GM18873 (cell line): Measurements from ENCODE around the gene TRAM2.
"Not testable (repeated sequence)": the region's sequence is repeated elsewhere in the genome, so short reads cannot be mapped to it uniquely, and the experiment has no call there.

Experiments
- ATAC-seq: cut with Tn5 transposase; IDR thresholded peaks from one replicate; pipeline ENCODE4 v1.9.1; 2021; ENCODE audit warnings: mild to moderate bottlenecking, moderate library complexity, moderate number of reproducible peaks; ENCODE audit not compliant: unreplicated experiment, low FRiP score

TRAM2 gene

DNA sequence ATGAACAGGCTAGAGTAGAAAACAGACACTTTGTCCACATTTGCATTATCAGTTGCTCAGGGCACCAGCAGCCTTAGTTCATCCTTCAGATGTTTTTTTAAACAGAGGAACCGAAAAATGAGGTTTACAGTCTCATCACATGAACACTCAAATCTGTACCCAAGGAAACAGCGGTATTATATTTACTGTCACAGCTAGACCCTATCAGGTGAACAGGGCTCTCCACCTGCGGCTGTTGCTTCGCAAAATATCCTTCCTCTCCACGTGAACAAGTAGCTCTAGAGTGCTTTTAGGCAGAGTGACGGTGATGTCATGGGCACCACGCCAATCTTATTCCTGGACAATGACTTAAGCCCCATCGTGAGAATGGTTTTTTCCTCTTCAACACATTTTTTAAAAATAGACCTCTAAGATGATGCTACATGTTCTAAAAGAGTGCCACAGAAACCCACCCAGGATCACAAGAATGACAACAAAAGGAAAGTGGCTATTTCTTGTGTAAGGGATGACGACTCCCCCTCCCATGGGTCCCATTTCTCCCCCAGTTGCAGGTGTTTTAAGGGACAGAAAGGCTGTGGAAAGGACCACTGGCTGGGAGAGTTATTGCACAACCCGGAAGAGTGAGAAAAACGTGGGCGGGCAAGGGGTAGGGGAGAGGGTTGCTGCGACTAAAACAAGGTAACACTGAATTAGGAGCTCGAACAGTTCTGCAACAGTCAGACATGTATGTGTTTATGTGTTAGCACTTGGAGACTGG is 79.0 kb downstream of the TRAM2 start:
- ATAC-seq: peak; percentile 81

DNA sequence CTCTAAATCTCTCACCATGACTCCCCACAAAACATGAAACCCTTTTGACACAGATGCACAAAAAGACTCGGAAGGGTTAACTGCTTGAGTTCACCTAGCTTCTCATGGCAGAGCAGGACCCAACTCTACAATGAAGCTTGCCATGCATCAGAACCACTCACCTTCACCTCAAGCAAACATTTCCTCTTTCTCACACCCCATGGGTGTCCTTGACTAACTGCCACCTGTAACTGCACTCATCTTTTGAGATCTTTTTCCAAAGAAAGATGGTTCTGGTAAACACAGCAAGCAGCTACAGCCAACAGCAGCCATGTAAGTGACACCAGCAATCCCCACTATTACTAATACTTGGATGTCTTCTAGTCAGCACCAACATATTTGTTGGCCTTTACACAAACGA is 80.2 kb downstream of the TRAM2 start:
- no peak for ATAC-seq

DNA sequence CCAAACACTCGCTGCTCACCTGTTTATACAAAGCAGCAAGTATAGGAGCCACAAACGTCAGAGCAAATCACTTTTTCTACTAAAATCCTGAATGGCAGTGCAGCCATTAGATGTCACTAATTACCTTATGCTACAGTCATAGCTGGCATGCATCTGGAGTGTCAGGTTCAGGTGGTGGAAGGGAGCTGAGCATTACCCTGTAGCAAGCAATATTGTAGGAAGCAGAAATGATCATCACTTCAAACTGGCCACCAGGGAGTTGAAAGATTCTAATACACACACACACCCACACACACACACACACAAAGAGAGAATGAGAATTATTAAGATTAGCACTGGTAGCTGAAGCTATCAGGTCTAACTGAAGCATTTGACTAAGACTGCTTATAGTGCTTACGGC is 80.9 kb downstream of the TRAM2 start:
- no peak for ATAC-seq

DNA sequence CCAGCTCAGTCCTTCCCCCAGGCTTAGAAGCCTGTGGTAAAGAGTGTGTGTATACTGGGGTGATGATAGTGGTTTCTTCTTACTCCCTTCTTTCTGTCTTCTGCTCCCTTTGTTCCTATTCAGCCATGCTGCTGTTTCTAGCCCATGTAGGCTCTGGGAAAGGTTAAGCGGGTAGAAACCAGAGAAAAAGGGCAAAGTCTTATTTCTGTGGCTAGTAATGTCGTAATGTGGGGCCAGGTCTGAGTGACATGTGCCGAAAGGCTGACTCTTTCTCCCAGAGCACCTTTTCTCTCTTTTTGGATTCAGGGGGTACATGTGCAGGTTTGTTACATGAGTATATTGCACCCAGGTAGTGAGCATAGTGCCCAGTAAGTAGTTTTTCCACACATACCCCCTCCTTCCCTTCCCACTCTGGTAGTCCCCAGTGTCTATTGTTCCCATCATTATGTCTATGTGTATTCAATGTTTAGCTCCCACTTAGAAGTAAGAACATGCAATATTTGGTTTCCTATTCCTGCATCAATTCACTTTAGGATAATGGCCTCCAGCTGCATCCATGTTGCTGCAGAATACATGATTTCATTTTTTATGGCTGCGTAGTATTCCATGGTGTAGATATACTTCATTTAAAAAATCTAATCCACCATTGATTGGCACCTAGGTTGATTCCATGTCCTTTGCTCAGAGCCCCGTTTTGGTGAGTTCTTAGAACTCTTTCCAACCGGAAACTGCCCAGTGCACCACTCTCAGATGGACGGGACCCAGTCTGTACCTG is 82.4 kb downstream of the TRAM2 start:
- ATAC-seq: no peak

DNA sequence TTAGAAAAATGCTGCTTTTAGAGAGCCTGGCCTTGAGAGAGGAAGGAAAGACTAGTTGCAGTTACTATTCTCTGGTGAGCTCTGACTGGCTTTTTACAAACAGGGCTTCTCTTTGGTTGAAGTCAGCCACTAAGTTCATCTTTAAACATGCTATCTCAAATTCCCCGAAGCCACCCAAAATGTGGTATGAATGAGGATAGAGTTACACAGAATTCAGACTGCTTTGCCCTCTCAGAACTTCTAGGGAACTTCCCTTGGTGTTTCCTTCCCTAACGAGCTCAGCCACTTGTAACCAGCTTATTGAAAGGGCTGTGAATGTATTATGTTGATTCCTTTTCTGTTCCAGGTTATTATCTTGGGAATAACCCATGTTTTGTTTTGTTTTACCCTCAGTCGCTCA is 83.2 kb downstream of the TRAM2 start:
- ATAC-seq: no peak

DNA sequence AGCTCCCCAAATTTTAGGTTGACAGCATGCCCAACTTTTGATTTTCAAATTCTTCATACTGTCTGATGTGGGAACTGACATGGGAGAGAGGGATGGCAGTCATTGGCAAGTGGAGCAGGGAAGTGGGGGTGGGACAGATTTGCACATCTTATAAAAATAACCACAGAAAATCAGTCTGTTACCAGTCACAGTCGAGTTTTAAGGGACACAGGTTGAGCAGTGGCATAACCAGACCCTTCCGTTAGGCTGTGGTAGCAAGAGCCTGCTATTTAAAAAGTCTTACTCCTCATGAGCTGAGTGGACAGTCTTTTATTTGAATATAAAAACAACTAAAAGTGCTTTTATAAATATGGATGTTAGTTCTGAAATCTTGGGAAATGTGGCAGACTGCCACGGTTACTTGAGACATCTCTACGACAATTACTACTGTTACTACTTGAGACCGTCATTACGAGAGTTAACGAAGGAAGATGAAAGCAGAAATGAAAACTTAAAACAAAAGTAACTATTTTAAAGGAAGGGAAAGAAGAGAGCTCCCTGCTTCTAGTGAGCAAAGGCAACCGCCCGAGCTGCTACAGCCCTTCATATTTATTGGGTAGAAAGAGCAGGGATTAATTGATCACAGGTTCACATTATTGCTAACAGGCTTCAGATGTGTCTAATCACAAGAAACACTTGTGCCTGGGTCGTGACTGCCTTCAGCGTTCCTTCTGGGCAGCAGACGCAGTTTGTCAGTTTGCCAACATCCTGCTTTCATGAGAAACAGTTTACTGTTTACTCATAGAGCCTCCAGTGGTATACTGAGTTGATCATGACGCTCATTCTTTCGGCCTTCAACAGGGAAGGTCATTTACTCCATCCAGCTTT is 85.4 kb downstream of the TRAM2 start:
- peak; percentile 68 for ATAC-seq

DNA sequence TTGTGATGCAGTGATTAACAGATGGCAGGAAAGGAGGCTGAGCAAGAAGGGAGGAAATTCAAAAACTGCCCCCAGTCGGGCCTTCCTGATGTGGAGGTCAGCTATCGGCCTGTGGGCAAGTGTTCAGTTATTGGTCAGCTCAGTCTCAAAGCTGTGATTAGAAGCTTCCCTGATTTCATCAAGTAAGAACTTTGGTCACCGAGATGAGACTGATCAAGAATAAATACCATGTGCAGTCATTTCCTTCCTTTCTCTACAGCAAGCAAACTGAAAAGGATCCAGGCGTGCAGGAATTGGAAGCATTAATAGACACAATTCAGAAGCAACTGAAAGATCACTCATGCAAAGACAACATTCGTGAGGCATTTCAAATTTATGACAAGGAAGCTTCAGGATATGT is 87.0 kb downstream of the TRAM2 start:
- no peak for ATAC-seq

DNA sequence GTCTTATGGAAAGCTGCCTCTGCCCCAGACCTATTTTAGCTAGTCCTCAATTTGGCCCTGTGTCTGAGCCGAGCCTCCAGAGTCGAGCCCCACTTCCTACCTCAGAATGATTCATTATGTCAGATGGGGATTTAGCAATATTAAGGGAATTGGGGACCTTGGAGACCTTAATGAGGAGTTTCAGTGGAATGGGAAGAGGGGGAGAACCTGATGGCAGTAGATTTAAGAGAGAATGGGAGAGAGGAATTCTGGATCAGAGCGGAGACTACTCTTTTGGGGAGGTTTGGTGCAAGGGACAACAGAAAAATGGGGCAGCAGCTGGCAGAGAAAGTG is 93.2 kb downstream of the TRAM2 start:
- no peak for ATAC-seq

DNA sequence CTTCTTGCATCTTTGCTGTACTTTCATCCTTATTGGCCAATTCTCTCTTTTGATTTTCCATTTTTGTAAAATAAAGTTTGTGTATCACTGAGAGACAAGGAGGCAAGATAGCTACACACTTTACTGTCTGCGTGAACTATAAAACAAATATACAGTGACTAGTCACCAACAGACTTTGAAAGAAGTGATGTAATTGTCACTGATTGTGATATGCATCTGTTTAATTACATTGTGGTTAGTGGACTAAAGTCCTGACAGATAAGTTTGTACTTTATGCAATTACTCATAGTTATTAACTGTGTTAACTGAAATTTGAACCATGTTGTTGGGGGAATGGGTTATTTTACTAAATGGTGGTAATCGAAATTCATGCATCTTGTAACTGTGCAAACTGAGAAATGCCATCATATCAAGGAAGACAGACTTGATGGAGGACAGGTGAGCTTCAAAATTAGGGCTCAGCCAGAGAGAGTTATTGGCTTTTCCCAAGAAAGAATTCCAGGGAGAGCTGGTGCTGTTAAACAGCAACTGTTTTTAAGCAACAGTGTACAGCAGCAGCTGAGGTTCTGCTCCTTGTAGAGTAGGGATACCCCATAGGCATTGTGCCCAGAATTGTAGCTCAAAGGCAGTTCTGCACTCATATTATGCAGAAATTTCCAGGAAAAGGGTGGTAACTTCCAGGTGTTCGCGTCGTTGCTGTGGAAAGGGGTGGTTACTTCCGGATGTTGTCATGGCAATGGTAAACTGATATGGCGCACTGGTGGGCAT is 93.8 kb downstream of the TRAM2 start:
- no peak for ATAC-seq

DNA sequence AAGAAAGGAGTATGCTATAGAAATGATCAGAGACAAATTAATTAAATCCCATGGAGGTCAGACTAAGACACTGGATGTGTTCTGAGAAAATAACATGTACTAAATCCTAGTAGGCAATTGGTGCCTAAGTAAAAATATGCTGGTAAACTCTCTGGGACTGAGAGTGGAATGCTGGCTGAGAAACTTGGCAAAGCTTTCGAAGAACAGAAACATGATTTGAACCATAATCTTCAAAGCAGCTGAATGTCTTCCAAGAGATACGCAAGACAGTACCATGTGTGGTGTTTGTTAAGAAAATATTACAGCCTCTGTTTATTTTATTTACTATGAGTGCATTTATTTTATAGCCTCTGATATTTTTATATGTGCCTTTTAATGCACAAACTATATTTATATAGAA is 101.6 kb downstream of the TRAM2 start:
- ATAC-seq: no peak

DNA sequence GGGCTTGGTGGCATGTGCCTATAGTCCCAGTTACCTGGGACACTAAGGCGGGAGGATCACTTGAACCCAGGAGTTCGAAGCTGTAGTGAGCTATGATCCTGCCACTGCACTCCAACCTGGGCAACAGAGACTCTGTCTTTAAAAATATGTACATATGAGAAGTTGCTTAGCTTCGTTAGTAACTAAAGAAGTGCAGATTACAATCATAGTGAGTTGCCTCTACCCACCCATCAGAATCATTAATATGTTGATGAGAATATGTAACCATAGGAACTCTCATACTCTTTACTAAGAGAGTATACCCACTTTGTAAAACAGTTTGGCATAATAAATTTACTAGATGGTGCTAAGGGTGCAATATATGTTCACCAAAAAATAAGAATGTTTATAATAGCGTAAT is 102.7 kb downstream of the TRAM2 start:
- ATAC-seq: no peak

DNA sequence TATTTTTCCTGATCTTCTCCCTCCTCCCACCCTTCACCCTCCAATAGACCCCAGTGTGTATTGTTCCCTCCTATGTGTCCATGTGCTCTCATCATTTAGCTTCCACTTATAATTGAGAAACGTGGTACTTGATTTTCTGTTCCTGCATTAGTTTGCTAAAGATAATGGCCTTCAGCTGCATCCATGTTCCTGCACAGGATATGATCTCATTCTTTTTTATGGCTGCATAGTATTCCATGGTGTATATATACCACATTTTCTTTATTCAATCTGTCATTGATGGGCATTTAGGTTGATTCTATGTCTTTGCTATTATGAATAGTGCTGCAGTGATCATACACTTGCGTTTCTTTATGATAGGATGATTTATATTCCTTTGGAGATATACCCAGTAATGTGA is 115.7 kb downstream of the TRAM2 start:
- not testable (repeated sequence) for ATAC-seq

DNA sequence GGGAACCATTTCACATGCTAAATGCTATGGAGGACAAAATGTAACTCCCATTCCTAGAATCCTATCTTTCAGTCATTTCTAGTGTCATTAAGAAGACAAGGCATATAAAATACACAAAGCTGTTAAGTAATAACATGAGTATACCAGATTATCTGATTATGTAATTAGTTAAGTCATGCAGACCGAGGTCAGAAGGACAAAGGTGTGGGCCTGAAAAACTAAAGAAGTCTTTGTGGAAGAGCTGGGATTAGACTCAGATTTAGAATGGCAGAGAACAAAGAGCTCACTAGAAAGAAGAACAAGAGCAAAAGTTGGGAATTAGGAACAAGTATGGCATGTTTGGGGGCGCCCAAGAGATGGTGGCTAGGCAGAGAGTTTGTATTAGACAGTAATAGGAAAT is 119.8 kb downstream of the TRAM2 start:
- no peak for ATAC-seq

DNA sequence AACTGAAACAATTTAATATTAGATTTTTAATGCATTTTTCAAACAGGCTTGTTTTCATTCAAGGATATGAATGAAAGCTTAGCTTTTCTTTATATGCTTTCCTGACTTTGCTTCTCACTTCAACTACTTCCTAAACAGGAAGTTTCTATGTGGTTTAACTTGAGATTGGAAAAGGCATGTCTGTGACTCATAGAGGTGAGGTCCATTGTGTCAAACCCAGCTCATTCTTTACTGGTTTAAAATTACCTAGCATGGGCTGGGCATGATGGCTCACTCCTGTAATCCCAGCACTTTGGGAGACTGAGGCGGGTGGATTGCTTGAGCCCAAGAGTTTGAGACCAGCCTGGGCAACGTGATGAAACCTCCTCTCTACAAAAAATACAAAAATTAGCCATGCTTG is 122.3 kb downstream of the TRAM2 start:
- no peak for ATAC-seq
